A673 (cell line): ENCODE data around the gene LTBP2. TPM values are rescaled to one million over a fixed set of nuclear protein-coding genes. Genes with fewer than 3 reads are reported as not detected.

Experiments
- BruUV-seq: library from RNA; stranded (reverse); fragments of 400-500 nt; replicated peaks from 2 replicates; lab custom pipeline; 2021; lab: Mats Ljungman, UMichigan
- CTCF ChIA-PET: fragments of 300-600 bp; sonication (Branson Sonifier 250); formaldehyde crosslinking; loops from one replicate; lab custom pipeline; 2022; ENCODE audit warnings: antibody characterized with exemption; lab: Charles Lee
- POLR2A ChIA-PET: fragments of 300-600 bp; sonication (Branson Sonifier 250); formaldehyde crosslinking; loops from one replicate; lab custom pipeline; 2022; ENCODE audit warnings: antibody characterized with exemption; ENCODE audit not compliant: low non-redundant PET; lab: Charles Lee
- DNase-seq: peaks from one replicate; pipeline ENCODE4 v3.0.0-alpha.2; 2015; ENCODE audit warnings: low spot score
- H3K27ac ChIP-seq: fragments of 200-600 bp; sonication (generic); 2 replicates; pipeline ENCODE4 v1.5.1; 2016; ENCODE audit warnings: mixed run types, low read depth, mild to moderate bottlenecking, mixed read lengths, antibody characterized with exemption, low read length; ENCODE audit not compliant: poor library complexity, severe bottlenecking
- H3K27me3 ChIP-seq: fragments of 200-600 bp; sonication (generic); replicated peaks from 2 replicates; pipeline ENCODE4 v1.6.1; 2017; ENCODE audit warnings: mixed run types, low read depth, mild to moderate bottlenecking, mixed read lengths, antibody characterized with exemption, low read length; ENCODE audit not compliant: insufficient read depth, poor library complexity
- H3K36me3 ChIP-seq: fragments of 200-600 bp; sonication (generic); 2 replicates; pipeline ENCODE4 v1.6.1; 2016; ENCODE audit warnings: mixed run types, mild to moderate bottlenecking, mixed read lengths, antibody characterized with exemption, low read length; ENCODE audit not compliant: insufficient read depth, poor library complexity, severe bottlenecking
- H3K4me1 ChIP-seq: fragments of 200-600 bp; sonication (generic); 2 replicates; pipeline ENCODE4 v1.6.1; 2017; ENCODE audit warnings: mixed run types, mild to moderate bottlenecking, mixed read lengths, antibody characterized with exemption, low read length; ENCODE audit not compliant: insufficient read depth, poor library complexity, severe bottlenecking
- H3K4me3 ChIP-seq: fragments of 200-600 bp; sonication (generic); 2 replicates; pipeline ENCODE4 v1.5.1; 2016; ENCODE audit warnings: low read depth, mixed run types, mild to moderate bottlenecking, mixed read lengths, low read length; ENCODE audit not compliant: poor library complexity, severe bottlenecking
- H3K9me3 ChIP-seq: fragments of 200-600 bp; sonication (generic); 2 replicates; pipeline ENCODE4 v1.6.1; 2016; ENCODE audit warnings: mixed run types, low read depth, mild to moderate bottlenecking, mixed read lengths, antibody characterized with exemption, low read length; ENCODE audit not compliant: poor library complexity, severe bottlenecking
- CTCF ChIP-seq: fragments of 300-800, 200-600 bp; sonication (generic); conservative IDR thresholded peaks from 2 replicates; pipeline ENCODE4 v1.5.1; 2017; ENCODE audit warnings: low read depth, mild to moderate bottlenecking, antibody characterized with exemption, low read length, moderate library complexity, mixed read lengths
- EZH2 ChIP-seq: fragments of 200-600 bp; sonication (generic); IDR thresholded peaks from 2 replicates; pipeline ENCODE4 v1.6.1; 2017; ENCODE audit warnings: borderline replicate concordance, low read depth, mild to moderate bottlenecking, mixed read lengths, antibody characterized with exemption, low read length; ENCODE audit not compliant: poor library complexity, severe bottlenecking
- intact Hi-C: fragments of 100-400 bp; cut with micrococcal nuclease; formaldehyde crosslinking; loops from one replicate; pipeline ENCODE4 v1.10.0; 2022; ENCODE audit not compliant: unreplicated experiment
- total RNA-seq: library from RNA; stranded (reverse); gene quantifications from 2 replicates; pipeline ENCODE4 v1.2.3, GENCODE V29; 2021

Gene LTBP2
- total RNA-seq, 1 experiment from 2014 or later: 0.26 TPM

DNA sequence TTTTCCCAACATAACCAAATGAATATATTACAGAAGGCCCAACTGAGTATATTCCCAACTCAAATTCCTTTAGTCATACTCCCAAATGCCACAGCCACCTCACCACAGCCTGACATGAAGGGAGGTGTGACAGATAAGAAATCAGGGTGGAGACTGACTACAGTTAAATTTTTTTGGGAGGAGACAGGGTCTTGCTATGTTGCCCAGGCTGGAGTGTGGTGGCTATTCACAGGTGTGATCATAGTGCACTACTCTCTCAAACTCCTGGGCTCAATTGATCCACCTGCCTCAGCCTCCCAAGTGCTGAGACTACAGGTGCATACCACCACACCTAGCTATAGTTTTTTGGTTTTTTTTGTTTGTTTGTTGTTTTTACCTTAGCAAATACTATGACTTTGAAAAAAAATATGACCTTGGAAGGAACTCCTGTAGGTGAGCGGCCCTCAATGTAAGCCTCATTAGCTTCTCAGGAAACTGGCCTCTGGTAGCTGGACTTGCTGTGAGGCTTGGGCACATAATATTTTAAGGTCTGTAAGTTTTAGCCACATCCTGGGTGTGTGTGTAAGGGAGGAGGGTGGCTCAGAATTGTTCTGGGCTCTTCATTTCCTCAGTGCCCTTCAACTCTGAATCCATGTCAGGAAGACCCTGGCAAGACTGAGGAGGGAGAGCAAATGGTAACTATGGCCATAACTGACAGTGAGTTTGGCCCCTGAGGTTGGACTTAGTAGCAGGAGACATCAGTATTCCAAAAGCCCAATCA is 39.1 kb upstream of the LTBP2 start:
- no TSS peak for BruUV-seq
- TF ChIP-seq EZH2: no peak
- TF ChIP-seq CTCF: no peak
- no peaks in the 10 kb centered on the region for H3K36me3 ChIP-seq
- ChIA-PET POLR2A (no interaction called here), CTCF (no interaction called here)
- H3K27me3 ChIP-seq: no peaks in the 10 kb centered on the region
- peaks cover 12% of the 10 kb centered on the region for H3K4me1 ChIP-seq
- no peak for DNase-seq
- no peak overlapping the region for H3K27ac ChIP-seq
- no peak overlapping the region for H3K4me3 ChIP-seq
- intact Hi-C loops: no loop called here
- no peaks in the 10 kb centered on the region for H3K9me3 ChIP-seq

DNA sequence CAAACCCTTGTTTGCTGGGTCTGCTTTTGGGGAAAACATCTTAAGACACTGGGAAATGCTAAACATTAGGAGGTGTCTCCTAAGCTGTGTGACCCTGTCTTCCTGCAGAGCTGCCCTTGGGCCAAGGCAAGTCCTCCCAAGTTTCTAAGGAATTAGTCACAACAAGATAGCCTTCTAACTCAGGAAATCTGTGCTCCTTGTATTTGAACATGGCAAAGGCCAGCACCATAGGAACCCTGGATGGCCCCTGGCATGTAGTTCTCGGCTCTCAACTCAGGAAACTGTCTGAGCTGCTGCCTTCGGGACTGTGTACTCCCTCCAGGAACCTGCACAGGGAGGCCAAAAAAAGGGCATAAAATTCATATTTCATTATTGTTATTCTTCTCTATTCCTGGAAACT is 37.6 kb upstream of the LTBP2 start:
- Histone ChIP-seq H3K4me1 (peaks cover 12% of the 10 kb centered on the region), H3K9me3 (no peaks in the 10 kb centered on the region), H3K27me3 (no peaks in the 10 kb centered on the region), H3K27ac (no peak overlapping the region), H3K36me3 (no peaks in the 10 kb centered on the region), H3K4me3 (no peak overlapping the region)
- no TSS peak for BruUV-seq
- ChIA-PET CTCF (no interaction called here), POLR2A (no interaction called here)
- TF ChIP-seq EZH2: no peak
- TF ChIP-seq CTCF: no peak
- DNase-seq: no peak
- intact Hi-C loops: no loop called here

- H3K36me3 ChIP-seq: no peaks in the 10 kb centered on the region
- ChIA-PET CTCF (no interaction called here), POLR2A (no interaction called here)
- H3K27ac ChIP-seq: no peak overlapping the region
- no peak overlapping the region for H3K4me3 ChIP-seq
- peaks cover 12% of the 10 kb centered on the region for H3K4me1 ChIP-seq
- TF ChIP-seq CTCF: no peak
- no peak for TF ChIP-seq EZH2
- BruUV-seq: no TSS peak
- DNase-seq: no peak
- H3K9me3 ChIP-seq: no peaks in the 10 kb centered on the region
- intact Hi-C loops: no loop called here
- no peaks in the 10 kb centered on the region for H3K27me3 ChIP-seq
Measured at GRCh38 chr14:74649167-74649566, 37.1 kb upstream of the LTBP2 start.
